ENCODE measurements around the gene VDAC2.
"Not testable (repeated sequence)": the region's sequence is repeated elsewhere in the genome, so short reads cannot be mapped to it uniquely, and the experiment has no call there.

The VDAC2 gene

DNA sequence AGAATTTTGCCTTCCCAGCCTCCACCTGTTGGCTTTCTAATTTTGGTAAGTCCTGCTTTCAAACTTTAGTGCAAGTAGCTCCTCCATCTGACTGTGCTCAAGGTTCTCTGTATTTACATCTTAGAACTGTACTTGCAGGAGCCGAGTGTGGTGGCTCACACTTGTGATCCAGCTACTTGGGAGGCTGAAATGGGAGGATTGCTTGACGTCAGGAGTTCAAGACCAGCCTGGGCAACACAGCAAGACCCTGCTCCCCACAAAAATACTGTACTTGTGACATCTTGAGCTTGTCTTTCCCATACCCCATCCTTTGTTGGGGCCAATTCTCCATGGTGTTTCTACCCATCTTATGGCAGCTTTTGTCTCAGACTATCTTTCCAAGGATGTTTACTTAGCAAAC, 4.7 kb upstream of the VDAC2 start:
- no peaks in the 10 kb centered on the region for H3K36me3 ChIP-seq (ENCODE audit: insufficient read depth, low read length)
- DNase-seq (ENCODE audit: low read depth, low spot score) = no peak
- H3K9ac ChIP-seq (ENCODE audit: insufficient read length) = no peak overlapping the region
- no peak for TF ChIP-seq FOXP2 (optimal IDR thresholded peaks at IDR 0.05; ENCODE audit: control extremely low read depth, extremely low read length, insufficient read depth)
- no peak overlapping the region for H3K4me3 ChIP-seq
- H3K27ac ChIP-seq = no peak overlapping the region
- H3K9me3 ChIP-seq (ENCODE audit: low read depth, low read length) = no peaks in the 10 kb centered on the region

DNA sequence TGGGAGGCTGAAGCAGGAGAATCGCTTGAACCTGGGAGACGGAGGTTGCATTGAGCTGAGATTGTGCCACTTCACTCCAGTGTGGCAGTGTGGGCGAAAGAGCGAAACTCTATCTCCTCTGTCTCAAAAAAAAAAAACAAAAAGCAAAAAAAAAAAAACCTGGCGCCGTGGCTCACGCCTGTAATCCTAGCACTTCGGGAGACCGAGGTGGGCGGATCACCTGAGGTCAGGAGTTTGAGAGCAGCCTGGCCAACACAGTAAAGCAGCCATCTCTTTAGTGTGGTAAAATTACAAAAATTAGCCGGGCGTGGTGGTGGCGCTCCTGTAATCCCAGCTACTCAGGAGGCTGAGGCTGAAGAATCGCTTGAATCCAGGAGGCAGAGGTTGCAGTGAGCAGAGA, 4.0 kb upstream of the VDAC2 start:
- H3K36me3 ChIP-seq (ENCODE audit: insufficient read depth, low read length); DNase-seq (ENCODE audit: low read depth, low spot score); H3K27ac ChIP-seq; H3K9me3 ChIP-seq (ENCODE audit: low read depth, low read length); H3K9ac ChIP-seq (ENCODE audit: insufficient read length); H3K4me3 ChIP-seq: not testable (repeated sequence)

DNA sequence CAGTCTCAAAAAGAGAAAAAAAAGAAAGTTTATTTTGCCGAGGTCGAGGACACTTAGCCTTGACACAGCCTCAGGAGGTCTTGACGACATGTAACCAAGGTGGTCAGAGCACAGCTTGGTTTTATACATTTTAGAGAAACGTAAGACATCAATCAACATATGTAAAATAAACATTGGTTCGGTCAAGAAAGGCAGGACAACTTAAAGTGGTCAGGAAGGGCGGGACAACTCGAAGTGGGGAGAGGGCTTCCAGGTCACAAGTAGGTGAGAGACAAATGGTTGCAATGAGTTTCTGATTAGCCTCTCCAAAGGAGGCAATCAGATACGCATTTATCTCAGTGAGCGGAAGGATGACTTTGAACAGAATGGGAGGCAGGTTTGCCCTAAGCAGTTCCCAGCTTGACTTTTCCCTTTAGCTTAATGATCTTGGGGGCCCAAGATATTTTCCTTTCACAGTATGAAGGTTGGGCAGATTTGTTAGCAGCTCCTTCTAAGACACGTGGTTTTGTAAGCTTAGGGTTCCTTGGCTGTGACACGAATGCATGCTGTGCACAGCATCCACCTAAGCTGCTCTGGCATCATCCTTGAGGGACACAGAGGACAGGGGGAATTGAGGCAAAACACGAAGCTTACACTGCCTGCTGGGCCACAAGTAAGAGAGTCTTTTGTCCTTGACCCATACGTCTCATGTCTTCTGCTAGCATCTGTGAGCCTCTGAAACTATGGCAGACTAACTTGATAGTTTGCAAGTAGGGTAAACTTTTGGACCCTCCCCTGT, 3.3 kb upstream of the VDAC2 start:
- Histone ChIP-seq H3K9ac (ENCODE audit: insufficient read length) (no peak overlapping the region), H3K27ac (no peak overlapping the region), H3K36me3 (ENCODE audit: insufficient read depth, low read length) (peaks cover 6% of the 10 kb centered on the region), H3K4me3 (no peak overlapping the region), H3K9me3 (ENCODE audit: low read depth, low read length) (no peaks in the 10 kb centered on the region)
- TF ChIP-seq POLR2AphosphoS5 (IDR thresholded peaks at IDR 0.05; ENCODE audit: borderline replicate concordance, low read depth, low read length) (no peak), EZH2 (IDR thresholded peaks at IDR 0.05) (no peak), FOXP2 (optimal IDR thresholded peaks at IDR 0.05; ENCODE audit: control extremely low read depth, extremely low read length, insufficient read depth) (no peak)
- no peak for DNase-seq (ENCODE audit: low read depth, low spot score)

DNA sequence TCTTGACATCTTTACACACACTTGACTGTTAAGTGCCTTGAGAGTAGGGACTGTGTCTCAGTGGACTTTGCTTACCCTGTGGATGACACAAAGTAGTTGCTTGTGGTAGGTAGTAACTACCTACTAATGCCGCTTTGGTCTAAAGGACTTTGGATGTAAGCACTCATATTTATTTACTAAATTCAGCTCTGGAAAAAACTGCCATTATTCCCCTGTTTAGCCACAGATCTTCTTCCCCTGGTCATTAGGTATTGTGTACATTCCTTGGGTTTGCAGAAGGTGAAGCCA, 2.8 kb upstream of the VDAC2 start:
- no peak for DNase-seq (ENCODE audit: low read depth, low spot score)
- no peak overlapping the region for H3K4me3 ChIP-seq
- H3K27ac ChIP-seq = no peak overlapping the region
- TF ChIP-seq POLR2AphosphoS5 (IDR thresholded peaks at IDR 0.05; ENCODE audit: borderline replicate concordance, low read depth, low read length) (no peak), FOXP2 (optimal IDR thresholded peaks at IDR 0.05; ENCODE audit: control extremely low read depth, extremely low read length, insufficient read depth) (no peak), EZH2 (IDR thresholded peaks at IDR 0.05) (no peak)
- no peak overlapping the region for H3K9ac ChIP-seq (ENCODE audit: insufficient read length)
- peaks cover 11% of the 10 kb centered on the region for H3K36me3 ChIP-seq (ENCODE audit: insufficient read depth, low read length)
- H3K9me3 ChIP-seq (ENCODE audit: low read depth, low read length) = no peaks in the 10 kb centered on the region

DNA sequence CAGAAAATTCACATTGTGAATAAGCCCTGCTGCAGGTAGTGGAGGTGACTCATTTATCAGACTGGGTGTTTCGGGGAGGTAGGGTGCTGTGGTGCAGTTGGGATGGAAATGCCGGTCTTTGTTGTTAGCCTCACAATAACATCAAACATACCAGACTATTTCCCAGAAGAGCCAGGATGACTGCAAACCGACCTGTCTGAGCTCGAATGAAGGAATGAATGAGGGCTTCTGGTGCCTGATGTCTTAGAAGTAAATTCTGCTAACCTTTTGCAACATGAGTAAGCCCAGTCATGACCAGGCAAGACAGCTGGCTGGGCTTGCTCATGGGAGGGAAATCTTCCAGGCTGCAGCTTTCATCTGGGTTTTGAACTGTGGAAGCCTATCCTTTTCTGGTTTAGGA, 2.4 kb upstream of the VDAC2 start:
- Histone ChIP-seq H3K27ac (no peak overlapping the region), H3K36me3 (ENCODE audit: insufficient read depth, low read length) (peaks cover 15% of the 10 kb centered on the region), H3K9ac (ENCODE audit: insufficient read length) (no peak overlapping the region), H3K9me3 (ENCODE audit: low read depth, low read length) (no peaks in the 10 kb centered on the region), H3K4me3 (no peak overlapping the region)
- no peak for TF ChIP-seq EZH2 (IDR thresholded peaks at IDR 0.05)
- TF ChIP-seq FOXP2 (optimal IDR thresholded peaks at IDR 0.05; ENCODE audit: control extremely low read depth, extremely low read length, insufficient read depth) = no peak
- no peak for TF ChIP-seq POLR2AphosphoS5 (IDR thresholded peaks at IDR 0.05; ENCODE audit: borderline replicate concordance, low read depth, low read length)
- DNase-seq (ENCODE audit: low read depth, low spot score) = no peak

DNA sequence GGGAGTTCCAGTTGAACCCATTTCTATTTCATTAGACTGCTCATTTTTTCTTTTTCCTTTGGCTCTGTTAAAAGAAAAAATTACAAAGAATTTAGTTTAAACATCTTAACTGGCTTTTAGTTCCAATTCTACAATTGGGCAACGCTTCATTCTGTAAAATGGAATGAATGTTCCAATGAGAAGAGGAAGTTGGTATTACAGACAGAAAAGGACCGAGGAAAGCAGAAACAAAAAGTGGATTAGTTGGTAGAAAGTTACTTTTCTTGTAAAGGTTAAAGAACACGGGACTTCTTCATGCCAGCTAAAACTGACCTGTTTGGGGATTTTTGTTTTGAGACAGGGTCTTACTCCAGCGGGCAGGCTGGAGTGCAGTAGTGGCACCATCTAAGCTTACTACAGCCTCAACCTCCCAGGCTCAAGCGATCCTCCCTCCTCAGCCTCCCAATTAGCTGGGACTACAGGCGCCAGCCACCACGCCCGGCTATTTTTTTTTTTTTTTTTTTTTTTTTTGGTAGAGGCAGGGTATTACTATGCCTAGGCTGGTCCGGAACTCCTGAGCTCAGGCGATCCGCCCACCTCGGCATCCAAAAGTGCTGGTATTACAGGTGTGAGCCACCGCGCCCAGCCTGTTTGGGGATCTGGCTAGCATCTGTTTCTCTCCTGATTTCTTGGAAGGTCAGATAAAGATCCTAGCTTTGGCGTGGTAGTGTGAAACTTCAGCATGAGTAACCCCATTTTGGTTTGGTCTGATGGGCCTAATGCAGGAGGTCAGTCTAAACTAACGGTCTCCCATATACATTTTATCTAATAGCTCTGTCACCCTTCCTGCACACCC, 1.3 kb upstream of the VDAC2 start:
- no peak for DNase-seq (ENCODE audit: low read depth, low spot score)
- Histone ChIP-seq H3K4me3 (peak overlapping the region; percentile 84), H3K36me3 (ENCODE audit: insufficient read depth, low read length) (peaks cover 23% of the 10 kb centered on the region), H3K27ac (peak overlapping the region; percentile 92), H3K9me3 (ENCODE audit: low read depth, low read length) (no peaks in the 10 kb centered on the region), H3K9ac (ENCODE audit: insufficient read length) (peak overlapping the region; percentile 85)
- TF ChIP-seq EZH2 (IDR thresholded peaks at IDR 0.05) (no peak), FOXP2 (optimal IDR thresholded peaks at IDR 0.05; ENCODE audit: control extremely low read depth, extremely low read length, insufficient read depth) (no peak), POLR2AphosphoS5 (IDR thresholded peaks at IDR 0.05; ENCODE audit: borderline replicate concordance, low read depth, low read length) (no peak)

DNA sequence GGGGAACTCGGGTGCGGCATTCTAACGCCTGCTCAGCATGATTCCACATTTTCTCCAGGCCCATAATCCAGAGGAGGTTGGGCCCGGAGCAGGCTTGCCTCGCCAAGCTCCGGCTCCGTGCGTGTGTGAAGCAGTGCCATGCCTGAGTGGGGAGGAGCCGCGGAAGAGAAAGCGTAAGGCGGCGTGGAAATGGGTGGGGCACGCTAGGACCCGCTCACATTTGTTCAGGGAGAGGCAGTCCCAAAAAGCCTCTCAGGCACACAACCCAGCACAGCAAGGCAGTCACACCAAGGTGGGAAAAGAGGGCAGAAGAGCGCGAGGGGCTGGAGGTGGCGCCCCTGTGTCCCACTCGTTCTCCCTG, 695 bp upstream of the VDAC2 start:
- peak overlapping the region; percentile 84 for H3K4me3 ChIP-seq
- peak overlapping the region; percentile 85 for H3K9ac ChIP-seq (ENCODE audit: insufficient read length)
- no peaks in the 10 kb centered on the region for H3K9me3 ChIP-seq (ENCODE audit: low read depth, low read length)
- no peak for DNase-seq (ENCODE audit: low read depth, low spot score)
- TF ChIP-seq POLR2AphosphoS5 (IDR thresholded peaks at IDR 0.05; ENCODE audit: borderline replicate concordance, low read depth, low read length) (no peak), FOXP2 (optimal IDR thresholded peaks at IDR 0.05; ENCODE audit: control extremely low read depth, extremely low read length, insufficient read depth) (no peak), EZH2 (IDR thresholded peaks at IDR 0.05) (no peak)
- H3K36me3 ChIP-seq (ENCODE audit: insufficient read depth, low read length) = peaks cover 27% of the 10 kb centered on the region
- H3K27ac ChIP-seq = peak overlapping the region; percentile 92

DNA sequence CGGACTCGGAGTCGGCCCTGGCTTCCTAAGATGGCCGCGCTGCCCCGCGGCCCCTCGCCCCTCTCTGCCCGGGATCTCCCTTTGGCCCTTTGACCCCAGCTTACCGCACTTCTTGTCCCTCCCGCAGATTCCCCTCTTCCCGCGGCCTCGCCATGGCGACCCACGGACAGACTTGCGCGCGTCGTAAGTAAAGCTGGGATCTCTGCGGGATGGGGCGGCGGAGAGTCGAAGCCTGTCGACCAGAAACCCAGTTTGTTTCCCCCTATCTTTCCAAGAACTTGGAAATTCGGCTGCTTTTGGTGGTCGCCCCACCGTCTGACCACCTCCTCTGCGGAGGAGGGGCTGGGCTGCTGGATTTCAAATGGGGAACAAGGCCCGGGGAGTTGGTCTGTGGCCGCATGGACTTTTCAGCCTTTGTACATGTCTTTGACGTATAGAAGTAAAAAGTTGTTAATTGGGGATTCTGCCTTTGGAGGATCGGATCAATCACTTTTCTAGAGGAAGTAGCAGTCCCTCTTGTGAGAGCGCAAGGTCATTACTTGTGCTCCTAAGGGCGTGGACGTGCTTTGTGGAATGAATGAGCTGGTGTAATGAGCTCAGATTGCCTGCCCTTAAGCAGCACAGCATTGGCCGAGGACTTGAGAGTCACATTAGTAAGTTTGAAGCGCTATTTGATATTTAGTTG, 553 bp downstream of the VDAC2 start:
- peaks cover 35% of the 10 kb centered on the region for H3K36me3 ChIP-seq (ENCODE audit: insufficient read depth, low read length)
- no peak for DNase-seq (ENCODE audit: low read depth, low spot score)
- peak overlapping the region; percentile 84 for H3K4me3 ChIP-seq
- no peaks in the 10 kb centered on the region for H3K9me3 ChIP-seq (ENCODE audit: low read depth, low read length)
- H3K9ac ChIP-seq (ENCODE audit: insufficient read length) = peak overlapping the region; percentile 87
- TF ChIP-seq FOXP2 (optimal IDR thresholded peaks at IDR 0.05; ENCODE audit: control extremely low read depth, extremely low read length, insufficient read depth) (no peak), POLR2AphosphoS5 (IDR thresholded peaks at IDR 0.05; ENCODE audit: borderline replicate concordance, low read depth, low read length) (no peak), EZH2 (IDR thresholded peaks at IDR 0.05) (no peak)
- H3K27ac ChIP-seq = peak overlapping the region; percentile 31; the same call in 1 of the 2 replicates
